8988T (cell line): Measurements from ENCODE around the gene MED27.
A peak's percentile ranks its signal among the peaks of the same experiment; 100 is the strongest.

Experiments used
- DNase-seq: peaks from one replicate; pipeline ENCODE4 v3.0.0; 2011

The MED27 gene

DNA sequence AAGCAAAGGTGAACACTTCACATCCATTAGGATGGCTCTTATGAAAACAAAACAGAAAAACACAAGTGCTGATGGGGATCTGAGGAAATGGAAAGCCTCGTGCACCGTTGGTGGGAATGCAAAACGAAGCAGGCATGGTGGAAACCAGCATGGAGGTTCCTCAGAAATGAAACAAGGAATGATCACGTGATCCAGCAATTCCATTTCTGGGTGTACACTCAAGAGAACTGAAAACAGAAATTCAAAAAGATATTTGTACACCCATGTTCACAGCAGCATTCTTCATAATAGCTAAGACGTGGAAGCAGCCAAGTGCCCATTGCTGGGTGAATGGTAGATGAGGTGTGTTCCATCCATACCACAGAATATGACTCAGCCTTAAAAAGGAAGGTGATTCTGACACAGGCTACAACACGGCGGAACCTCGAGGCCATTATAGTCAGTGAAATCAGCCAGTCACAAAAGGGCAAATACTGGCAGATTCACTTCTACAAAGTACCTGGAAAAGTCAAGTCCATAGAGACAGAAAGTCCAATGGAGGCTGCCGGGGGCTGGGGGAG is 252.6 kb downstream of the MED27 start:
- DNase-seq = peak; percentile 65

DNA sequence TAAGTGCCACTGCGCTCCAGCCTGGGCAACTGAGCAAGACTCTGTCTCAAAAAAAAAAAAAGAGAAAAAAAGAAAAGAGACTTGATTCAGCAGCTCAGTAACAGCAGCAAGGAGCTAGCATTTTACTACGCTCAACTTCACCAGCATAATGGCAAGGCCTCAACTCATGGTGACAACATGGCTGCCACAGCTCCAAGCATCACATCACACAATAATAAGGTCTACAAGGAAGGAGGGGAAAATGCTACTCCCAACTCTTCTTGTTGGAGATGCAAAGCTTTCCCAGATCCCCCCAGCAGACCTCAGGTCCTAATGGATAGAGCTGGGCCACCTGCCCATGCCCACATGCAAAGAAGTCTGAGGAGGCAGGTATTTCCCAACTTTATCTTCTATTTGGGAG is 253.6 kb downstream of the MED27 start:
- DNase-seq = no peak

DNA sequence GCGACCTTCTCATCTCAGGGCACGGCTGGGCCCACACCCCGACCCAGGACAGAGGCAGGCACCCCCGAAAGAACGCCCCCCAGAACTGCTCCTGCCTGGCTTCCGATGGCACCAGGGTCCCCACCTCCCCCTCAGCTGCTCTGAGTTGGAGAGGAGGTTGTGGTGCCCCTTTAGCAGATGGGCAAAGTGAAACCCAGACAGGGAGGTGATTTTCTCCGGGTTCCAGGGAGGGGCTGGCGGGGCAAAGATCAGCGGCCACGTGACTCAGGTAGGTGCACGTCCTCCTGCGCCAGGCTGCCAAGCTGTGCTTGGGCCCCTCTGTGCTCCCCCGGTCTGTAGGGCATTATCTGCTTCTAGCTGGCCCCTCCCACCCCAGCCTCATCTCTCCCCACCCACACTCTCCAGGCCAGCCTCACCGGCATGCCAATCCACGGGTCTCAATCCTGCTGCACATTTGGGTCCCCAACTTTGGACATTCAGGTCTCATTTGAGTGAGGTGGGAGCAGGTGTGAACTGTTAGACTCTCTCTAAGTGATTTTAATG is 254.6 kb downstream of the MED27 start:
- DNase-seq = no peak

DNA sequence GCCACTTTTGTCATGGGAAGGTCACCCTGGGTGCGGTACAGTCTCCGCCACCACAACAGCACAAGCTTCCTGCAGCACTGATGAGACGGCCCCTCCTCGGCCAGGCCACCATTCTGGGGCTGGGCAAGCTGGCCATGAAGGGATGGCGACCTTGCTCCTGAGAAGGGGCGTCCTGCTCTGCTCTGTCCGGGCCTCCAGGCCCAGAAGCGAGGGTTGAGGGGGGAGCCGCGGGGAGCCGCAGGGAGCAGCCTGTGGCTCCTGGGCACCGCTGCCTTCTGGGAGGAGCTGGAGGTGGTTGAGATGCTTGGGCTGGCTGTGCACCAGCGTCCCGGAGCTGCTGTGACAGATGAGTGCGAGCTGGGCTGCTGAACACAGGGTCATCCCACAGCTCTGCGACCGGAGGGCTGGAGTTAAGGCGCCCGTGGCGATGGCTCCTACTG is 255.5 kb downstream of the MED27 start:
- no peak for DNase-seq

DNA sequence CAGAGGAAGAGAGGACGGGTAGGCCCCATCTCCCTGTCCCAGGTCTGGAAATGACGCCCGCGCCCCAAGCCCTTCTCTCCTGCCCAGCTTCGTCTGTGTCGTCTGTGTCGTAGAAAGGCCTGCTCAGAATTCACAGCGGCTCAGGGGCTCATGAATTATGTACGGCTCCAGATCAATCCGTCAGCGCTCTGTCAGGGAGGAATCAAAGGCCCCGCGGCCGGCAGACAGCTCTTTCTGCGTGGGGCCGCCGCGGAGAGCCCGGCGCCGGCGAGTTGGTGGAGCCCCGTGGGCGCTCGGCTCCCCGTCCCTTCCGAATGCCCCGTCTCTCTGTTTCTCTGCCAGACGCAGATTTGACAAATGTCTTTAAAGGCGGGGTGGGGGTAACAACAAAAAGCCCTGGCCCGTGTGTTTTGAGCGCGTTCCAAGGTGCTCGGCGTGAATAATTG is 255.9 kb downstream of the MED27 start:
- DNase-seq = no peak

DNA sequence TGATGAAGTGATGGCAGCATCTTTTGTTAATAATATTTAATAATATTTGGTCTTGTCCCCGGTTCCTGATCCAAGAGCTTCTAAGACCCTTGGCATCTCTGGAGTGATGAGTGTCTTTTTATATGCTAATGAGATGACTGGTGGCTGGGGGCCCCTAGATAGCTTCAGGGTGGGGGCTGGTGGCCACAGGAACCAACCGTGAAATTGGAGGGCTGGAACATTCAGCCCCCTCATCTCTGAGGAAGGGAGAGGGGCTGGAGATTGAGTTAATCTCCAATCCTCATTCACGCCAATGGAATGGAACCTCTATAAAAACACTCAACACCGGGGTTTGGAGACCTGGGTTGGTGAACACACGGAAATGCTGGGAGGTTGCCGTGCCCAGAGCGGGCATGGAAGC is 261.6 kb downstream of the MED27 start:
- no peak for DNase-seq

DNA sequence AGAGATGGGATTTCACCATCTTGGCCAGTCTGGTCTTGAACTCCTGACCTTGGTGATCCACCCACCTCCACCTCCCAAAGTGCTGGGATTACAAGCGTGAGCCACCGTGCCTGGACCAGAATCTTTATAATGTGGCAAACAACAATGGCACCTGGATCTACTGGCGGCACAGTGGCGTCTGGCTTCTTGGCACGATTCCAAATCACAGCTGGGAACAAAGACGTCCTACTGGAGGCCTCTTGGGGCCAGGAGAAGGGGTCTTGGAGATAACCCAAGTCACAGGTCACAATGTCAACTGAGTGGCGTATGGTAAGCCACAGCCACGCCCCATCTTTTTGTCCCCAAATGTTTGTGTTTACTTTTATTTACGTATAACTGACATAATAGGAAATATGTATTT is 262.0 kb downstream of the MED27 start:
- no peak for DNase-seq

DNA sequence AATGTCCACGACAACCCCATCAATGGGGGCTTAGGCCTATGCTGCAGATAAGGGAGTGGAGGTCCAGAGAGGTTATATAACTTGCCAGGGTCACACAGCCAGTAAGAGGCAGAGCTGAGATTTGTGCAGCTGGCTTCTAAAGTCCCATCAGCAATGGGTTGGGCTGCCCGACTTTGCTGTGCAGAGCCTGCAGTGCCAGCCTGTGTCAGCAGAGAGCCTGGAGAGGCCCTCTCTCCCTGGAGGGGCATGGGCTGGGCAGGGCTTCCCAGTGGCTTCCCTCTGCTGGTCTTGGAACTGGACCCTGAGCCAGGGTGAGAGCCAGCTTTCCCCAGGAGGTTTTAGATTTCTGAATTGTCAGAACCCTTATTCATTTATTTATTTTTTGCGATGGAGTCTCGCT is 262.6 kb downstream of the MED27 start:
- no peak for DNase-seq

DNA sequence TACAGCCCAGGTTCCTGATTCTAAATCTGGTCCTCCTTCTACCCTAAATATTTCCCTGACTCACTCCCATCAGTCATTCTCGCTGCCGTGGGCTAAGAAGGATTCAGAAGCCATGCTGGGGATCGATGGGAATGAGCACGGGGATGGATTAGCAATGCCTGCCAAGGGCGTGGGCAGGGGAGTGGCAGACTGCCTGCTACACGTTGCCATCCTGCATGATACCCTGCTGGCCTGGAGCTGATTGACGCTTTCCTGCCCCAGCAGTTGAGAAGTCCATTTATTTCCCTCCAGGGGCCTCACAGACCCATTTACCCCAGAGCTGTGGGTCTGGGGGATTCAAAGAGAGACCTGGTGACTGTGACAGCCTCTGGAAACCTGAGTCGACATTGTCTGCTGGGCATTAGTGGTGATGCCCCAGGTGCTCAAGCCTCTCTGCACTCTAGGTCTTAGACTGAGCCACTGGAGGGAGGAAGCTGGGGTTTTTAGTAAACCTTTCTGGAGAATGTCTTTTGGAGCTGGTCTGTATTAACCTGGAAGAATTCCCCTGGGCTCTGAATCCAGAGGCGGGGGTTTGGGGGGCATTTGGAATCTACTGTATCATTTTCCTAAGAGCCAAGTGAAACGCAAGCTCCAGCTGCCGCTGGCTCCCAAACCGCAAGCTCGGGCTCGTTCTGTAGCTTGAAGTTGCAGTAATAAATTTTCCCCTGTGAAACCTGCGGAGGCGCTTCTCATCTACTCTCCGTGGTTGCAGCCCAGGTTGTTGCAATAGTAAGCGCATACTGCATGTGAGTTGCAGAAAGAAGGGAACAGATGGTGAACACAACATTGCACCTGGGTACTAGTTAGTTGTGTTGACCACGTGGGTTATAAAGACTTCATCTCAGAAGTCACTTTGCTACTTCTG is 263.4 kb downstream of the MED27 start:
- DNase-seq = no peak

DNA sequence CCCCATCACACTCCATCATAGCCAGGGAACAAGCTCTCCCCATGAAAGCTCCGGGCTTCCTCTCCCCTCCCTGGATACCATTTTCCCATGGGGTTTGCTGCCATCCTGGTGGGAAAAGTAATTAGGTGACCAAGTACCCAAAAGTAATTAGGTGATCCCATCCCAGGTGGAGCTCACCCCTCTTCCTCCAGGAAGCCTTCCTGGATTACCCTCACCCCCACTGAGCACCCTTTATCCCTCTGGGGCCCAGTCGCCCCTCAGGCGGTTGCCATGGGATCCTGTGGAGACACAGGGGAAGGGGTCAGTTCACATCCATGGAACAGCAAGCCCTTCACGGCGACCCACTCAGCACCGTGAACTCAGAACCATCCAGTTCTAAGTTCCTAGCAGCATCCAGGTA is 265.0 kb downstream of the MED27 start:
- no peak for DNase-seq

DNA sequence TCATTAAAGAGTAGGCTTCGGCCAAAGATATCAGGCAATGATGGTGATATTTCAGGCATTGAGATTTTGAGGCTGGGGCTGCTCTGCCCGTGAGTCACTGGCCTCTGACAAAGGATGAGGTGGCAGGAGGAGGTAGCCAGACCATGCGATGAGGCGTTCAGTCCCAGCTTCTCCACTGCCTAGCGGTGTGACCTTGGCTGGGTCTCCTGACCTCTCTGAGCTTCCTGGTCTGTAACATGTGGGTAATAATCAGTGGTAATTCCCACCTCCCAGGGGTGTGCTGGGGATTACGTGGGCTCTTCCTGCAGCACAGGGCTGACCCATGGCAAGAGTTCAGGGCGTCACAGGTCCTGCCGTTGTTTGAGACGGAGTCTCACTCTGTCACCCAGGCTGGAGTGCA is 266.6 kb downstream of the MED27 start:
- no peak for DNase-seq

DNA sequence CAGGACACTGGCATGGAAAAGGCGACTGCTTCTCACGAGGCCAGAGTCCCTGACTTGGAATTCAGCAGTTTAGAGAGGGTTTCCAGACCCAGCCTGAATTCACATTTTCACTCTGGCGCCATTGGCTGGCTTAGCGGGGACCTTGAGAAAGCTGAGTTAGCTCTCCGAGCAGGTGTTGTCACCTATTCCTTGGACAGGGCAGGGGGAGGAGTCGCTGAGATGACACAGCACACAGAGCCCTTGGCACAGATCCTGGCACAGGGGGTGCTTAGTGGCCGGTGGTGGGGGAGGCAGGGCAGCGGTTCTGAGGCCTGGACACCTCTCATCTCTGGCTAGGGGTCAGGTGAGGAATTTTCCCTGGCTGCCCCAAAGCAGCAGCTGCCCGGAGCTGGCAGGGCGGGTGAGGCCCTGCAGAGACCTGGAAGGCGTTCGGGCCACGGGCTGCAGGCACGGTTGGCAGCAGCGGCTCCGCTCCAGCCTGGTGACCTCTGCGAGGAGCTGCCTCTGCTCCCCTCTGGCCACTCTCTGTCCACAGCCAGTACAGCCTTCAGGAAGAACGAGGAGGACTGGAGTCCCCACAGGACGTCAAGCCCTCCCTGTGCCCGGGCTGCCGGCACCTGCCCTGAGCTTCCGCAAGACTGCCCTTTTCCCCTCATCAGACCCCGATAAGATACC is 267.4 kb downstream of the MED27 start:
- DNase-seq = no peak

DNA sequence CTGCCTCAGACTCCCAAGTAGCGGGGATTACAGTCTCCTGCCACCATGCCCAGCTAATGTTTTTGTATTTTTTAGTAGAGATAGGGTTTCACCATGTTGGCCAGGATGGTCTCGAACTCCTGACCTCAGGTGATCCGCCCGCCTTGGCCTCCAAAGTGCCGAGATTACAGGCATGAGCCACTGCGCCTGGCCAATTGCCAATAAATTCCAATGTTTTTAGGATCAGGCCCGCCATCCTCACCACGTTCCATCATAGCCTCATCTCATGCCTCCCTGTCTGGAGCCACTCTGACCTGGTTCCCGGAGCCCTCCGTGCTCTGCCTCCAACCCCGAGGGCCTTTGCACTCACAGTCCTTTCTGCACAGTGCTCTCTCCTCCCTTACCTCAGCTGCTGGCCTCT is 268.3 kb downstream of the MED27 start:
- DNase-seq = no peak

DNA sequence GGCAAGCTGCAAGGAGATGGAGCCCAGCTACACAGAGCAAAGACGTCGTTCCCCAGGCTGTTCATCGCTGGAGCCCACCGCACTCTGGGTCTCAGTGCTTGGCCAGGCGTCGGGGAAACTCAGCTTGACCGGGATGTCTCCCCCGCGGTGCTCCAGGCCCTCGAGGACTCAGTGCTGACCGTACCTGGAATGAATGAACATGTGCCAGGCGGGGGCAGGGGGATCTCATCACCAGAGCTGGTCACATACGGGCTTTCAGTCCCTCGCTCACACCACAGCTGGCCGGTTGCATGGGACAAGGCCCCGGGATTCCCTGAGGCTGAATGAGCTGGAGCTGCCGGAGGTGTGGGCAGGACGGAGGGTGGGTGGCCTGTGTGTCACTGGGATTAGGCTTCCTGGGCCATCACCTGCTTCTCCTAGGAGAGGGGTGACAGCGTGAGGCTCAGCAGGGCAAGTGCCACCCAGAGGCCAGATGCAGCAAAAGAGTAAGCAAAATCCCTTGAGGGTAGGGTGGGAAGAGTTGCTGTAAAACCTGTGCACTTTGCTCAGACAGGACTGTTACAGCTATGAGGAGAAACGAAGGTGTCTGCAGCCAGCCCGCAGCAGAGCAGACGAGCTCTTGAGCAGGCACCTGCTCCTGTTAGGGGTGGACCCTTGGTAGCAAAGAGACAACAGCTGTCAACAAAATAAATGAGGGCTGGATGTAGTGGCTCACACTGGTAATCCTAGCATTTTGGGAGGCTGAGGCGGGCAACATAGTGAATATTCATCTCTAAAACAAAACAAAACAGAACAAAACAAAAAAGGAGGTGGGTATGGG is 269.1 kb downstream of the MED27 start:
- DNase-seq = peak; percentile 71
